IMR-90 (cell line): ENCODE results near the gene GTPBP10. TPM values are rescaled to one million over a fixed set of nuclear protein-coding genes. Genes with fewer than 3 reads are reported as not detected.
A peak's percentile ranks its signal among the peaks of the same experiment; 100 is the strongest.

Experiments
- ATAC-seq: fragments of 200-7000 bp; cut with Tn5 transposase; 2 replicates; pipeline ENCODE4 v1.9.1; 2020; ENCODE audit warnings: low read depth, mild to moderate bottlenecking, moderate library complexity
- BruUV-seq: library from RNA; stranded (reverse); fragments of 400-500 nt; replicated peaks from 2 replicates; lab custom pipeline; 2021; lab: Mats Ljungman, UMichigan
- CTCF ChIA-PET: fragments of 300-600 bp; formaldehyde crosslinking; extraction: SDS; loops from one replicate; lab custom pipeline; 2021; ENCODE audit warnings: antibody characterized with exemption; lab: Yijun Ruan, JAX
- POLR2A ChIA-PET: fragments of 300-600 bp; sonication (Branson Sonifier 250); formaldehyde crosslinking; loops from one replicate; lab custom pipeline; 2022; ENCODE audit warnings: antibody characterized with exemption; ENCODE audit not compliant: unreplicated experiment; lab: Charles Lee
- DNase-seq: peaks from one replicate; pipeline ENCODE4 v3.0.0; 2013
- H2AFZ ChIP-seq: replicated peaks from 2 replicates; pipeline ENCODE3; 2013; ENCODE audit warnings: low read length, mild to moderate bottlenecking; ENCODE audit not compliant: poor library complexity
- H2AK5ac ChIP-seq: 2 replicates; pipeline ENCODE4 v1.6.1; 2013; ENCODE audit warnings: low read depth, low read length, inconsistent platforms
- H2AK9ac ChIP-seq: replicated peaks from 2 replicates; pipeline ENCODE3; 2013; ENCODE audit warnings: mild to moderate bottlenecking, low read depth, low read length, moderate library complexity; ENCODE audit not compliant: poor library complexity
- H2BK120ac ChIP-seq: 2 replicates; pipeline ENCODE4 v1.6.1; 2013; ENCODE audit warnings: low read depth, low read length, inconsistent platforms
- H2BK15ac ChIP-seq: 3 replicates; pipeline ENCODE4 v1.6.1; 2013; ENCODE audit warnings: low read depth, low read length, inconsistent platforms
- H2BK20ac ChIP-seq: 2 replicates; pipeline ENCODE4 v1.6.1; 2013; ENCODE audit warnings: low read depth, mild to moderate bottlenecking, inconsistent platforms, low read length, moderate library complexity
- H2BK5ac ChIP-seq: 2 replicates; pipeline ENCODE4 v1.6.1; 2013; ENCODE audit warnings: mild to moderate bottlenecking, low read depth, low read length, inconsistent platforms; ENCODE audit not compliant: poor library complexity, severe bottlenecking
- H3K14ac ChIP-seq: replicated peaks from 2 replicates; pipeline ENCODE4 v1.6.1; 2013; ENCODE audit warnings: low read depth, low read length, inconsistent platforms
- H3K18ac ChIP-seq: 2 replicates; pipeline ENCODE4 v1.6.1; 2013; ENCODE audit warnings: low read depth, low read length, control low read depth
- H3K23ac ChIP-seq: 2 replicates; pipeline ENCODE4 v1.6.1; 2013; ENCODE audit warnings: low read depth, low read length, inconsistent platforms
- H3K27ac ChIP-seq: 2 replicates; pipeline ENCODE4 v1.5.1; 2013; ENCODE audit warnings: mild to moderate bottlenecking, control low read depth, low read length; ENCODE audit not compliant: insufficient read depth
- H3K27me3 ChIP-seq: 2 replicates; pipeline ENCODE4 v1.6.1; 2013; ENCODE audit warnings: low read length; ENCODE audit not compliant: control insufficient read depth, insufficient read depth
- H3K36me3 ChIP-seq: 2 replicates; pipeline ENCODE4 v1.6.1; 2013; ENCODE audit warnings: low read length, mixed read lengths; ENCODE audit not compliant: control insufficient read depth, insufficient read depth
- H3K4ac ChIP-seq: 2 replicates; pipeline ENCODE4 v1.6.1; 2013; ENCODE audit warnings: low read depth, low read length, inconsistent platforms
- H3K4me1 ChIP-seq: 2 replicates; pipeline ENCODE4 v1.6.1; 2013; ENCODE audit warnings: low read length, mixed read lengths; ENCODE audit not compliant: control insufficient read depth, insufficient read depth
- H3K4me2 ChIP-seq: 2 replicates; pipeline ENCODE4 v1.6.1; 2013; ENCODE audit warnings: low read depth, mild to moderate bottlenecking, control low read depth, low read length, moderate library complexity
- H3K4me3 ChIP-seq: 2 replicates; pipeline ENCODE4 v1.5.1; 2013; ENCODE audit warnings: low read depth, mild to moderate bottlenecking, control low read depth, low read length, moderate library complexity; ENCODE audit not compliant: insufficient read depth
- H3K56ac ChIP-seq: 2 replicates; pipeline ENCODE4 v1.6.1; 2013; ENCODE audit warnings: low read length, inconsistent platforms; ENCODE audit not compliant: insufficient read depth; ENCODE audit errors: extremely low read depth
- H3K79me1 ChIP-seq, 2 experiments: 2 replicates each; pipeline ENCODE4 v1.6.1; 2013; ENCODE audit warnings: low read length in 2 of 2, inconsistent platforms in 1 of 2, low read depth in 1 of 2
- H3K9ac ChIP-seq: 2 replicates; pipeline ENCODE4 v1.6.1; 2013; ENCODE audit warnings: low read depth, low read length, control low read depth
- H3K9me1 ChIP-seq: 2 replicates; pipeline ENCODE4 v1.6.1; 2013; ENCODE audit warnings: low read length, inconsistent platforms; ENCODE audit not compliant: insufficient read depth
- H3K9me3 ChIP-seq: 2 replicates; pipeline ENCODE4 v1.6.1; 2013; ENCODE audit warnings: low read length; ENCODE audit not compliant: control insufficient read depth, insufficient read depth
- H4K20me1 ChIP-seq: 2 replicates; pipeline ENCODE4 v1.6.1; 2013; ENCODE audit warnings: low read length, inconsistent platforms; ENCODE audit not compliant: insufficient read depth
- H4K5ac ChIP-seq: 2 replicates; pipeline ENCODE4 v1.6.1; 2013; ENCODE audit warnings: mild to moderate bottlenecking, low read depth, low read length, control low read depth
- H4K8ac ChIP-seq, 2 experiments: 2 replicates each; pipeline ENCODE4 v1.6.1; 2013; ENCODE audit warnings: low read depth in 2 of 2, low read length in 2 of 2, control low read depth in 1 of 2, inconsistent platforms in 1 of 2
- H4K91ac ChIP-seq: 2 replicates; pipeline ENCODE4 v1.6.1; 2013; ENCODE audit warnings: low read depth, low read length, inconsistent platforms; ENCODE audit not compliant: insufficient read depth
- BHLHE40 ChIP-seq: fragments of 150-350 bp; IDR thresholded peaks from 2 replicates; pipeline ENCODE4 v1.6.1; 2016; ENCODE audit warnings: mild to moderate bottlenecking, low read depth, low read length
- CHD1 ChIP-seq: IDR thresholded peaks from 2 replicates; pipeline ENCODE4 v1.6.1; 2012; ENCODE audit warnings: low read depth, low read length, improper control_type of control experiment
- MAFK ChIP-seq: IDR thresholded peaks from 2 replicates; pipeline ENCODE4 v1.6.1; 2012; ENCODE audit warnings: low read depth, low read length, improper control_type of control experiment
- MAZ ChIP-seq: IDR thresholded peaks from 2 replicates; pipeline ENCODE4 v1.6.1; 2012; ENCODE audit warnings: low read depth, mild to moderate bottlenecking, low read length, improper control_type of control experiment, moderate library complexity, borderline replicate concordance
- MXI1 ChIP-seq: IDR thresholded peaks from 2 replicates; pipeline ENCODE4 v1.6.1; 2012; ENCODE audit warnings: low read depth, mild to moderate bottlenecking, low read length, moderate library complexity, borderline replicate concordance
- NFE2L2 ChIP-seq: fragments of 150-350 bp; IDR thresholded peaks from 2 replicates; pipeline ENCODE4 v1.6.1; 2016; ENCODE audit warnings: low read depth, mild to moderate bottlenecking, low read length
- POLR2A ChIP-seq: IDR thresholded peaks from 2 replicates; pipeline ENCODE4 v1.6.1; 2012; ENCODE audit warnings: mild to moderate bottlenecking, low read depth, low read length
- RAD21 ChIP-seq: IDR thresholded peaks from 2 replicates; pipeline ENCODE4 v1.6.1; 2012; ENCODE audit warnings: low read length, improper control_type of control experiment
- RCOR1 ChIP-seq: IDR thresholded peaks from 2 replicates; pipeline ENCODE4 v1.6.1; 2012; ENCODE audit warnings: mild to moderate bottlenecking, low read length, improper control_type of control experiment; ENCODE audit not compliant: insufficient replicate concordance
- RFX5 ChIP-seq: IDR thresholded peaks from 2 replicates; pipeline ENCODE4 v1.8.0; 2012; ENCODE audit warnings: low read depth, mild to moderate bottlenecking, low read length, moderate library complexity
- SMC3 ChIP-seq: fragments of 150-350 bp; IDR thresholded peaks from 2 replicates; pipeline ENCODE4 v1.6.1; 2016; ENCODE audit warnings: low read depth, mild to moderate bottlenecking, antibody characterized with exemption, low read length, moderate library complexity
- WGBS, 2 experiments: methylation state at CpG; one replicate each; pipeline versions ENCODE4 v1.1.5 to v1.1.7; 2013; ENCODE audit warnings: missing lambda C conversion rate in 2 of 2; ENCODE audit not compliant: insufficient read length in 1 of 2; ENCODE audit errors: extremely low coverage in 2 of 2; 5-methylcytosine and 5-hydroxymethylcytosine counted together
- dilution Hi-C: fragments of 300-500 bp; cut with HindIII; formaldehyde crosslinking; loops from one replicate; pipeline ENCODE4 v1.14.3; 2018; ENCODE audit warnings: low sequenced_read_pairs; ENCODE audit not compliant: unreplicated experiment
- in situ Hi-C: fragments of 300-500 bp; cut with MboI; formaldehyde crosslinking; loops from 3 replicates; pipeline ENCODE4 v1.14.3; 2019; ENCODE audit warnings: low sequenced_read_pairs, inconsistent platforms, mixed read lengths
- intact Hi-C: fragments of 100-400 bp; cut with micrococcal nuclease; formaldehyde crosslinking; loops from 2 replicates; pipeline ENCODE4 v1.10.0; 2022
- polyA plus RNA-seq, 3 experiments: library from polyadenylated mRNA; depleted of rRNA; stranded (reverse); fragments of >200 nt; gene quantifications; 2 replicates each; pipeline ENCODE4 v1.2.3, GENCODE V29; 2012; ENCODE audit warnings: low replicate concordance in 1 of 3
- total RNA-seq: library from RNA; depleted of rRNA; stranded (reverse); fragments of >200 nt; gene quantifications from 2 replicates; pipeline ENCODE4 v1.2.3, GENCODE V29; 2012
- TF ChIP-seq, protein P1 (sequence below): fragments of 150-350 bp; IDR thresholded peaks from 2 replicates; pipeline ENCODE4 v1.6.1; 2017; ENCODE audit warnings: mild to moderate bottlenecking, antibody characterized with exemption, low read length, low read depth
- TF ChIP-seq, protein P2 (sequence below): fragments of 150-350 bp; IDR thresholded peaks from 2 replicates; pipeline ENCODE4 v1.6.1; 2016; ENCODE audit warnings: low read depth, mild to moderate bottlenecking, low read length, moderate library complexity, borderline replicate concordance
- TF ChIP-seq, protein P3 (sequence below): conservative IDR thresholded peaks from 2 replicates; pipeline ENCODE4 v1.5.1; 2012; ENCODE audit warnings: mild to moderate bottlenecking, low read depth, low read length, improper control_type of control experiment

Gene GTPBP10
- total and polyA plus RNA-seq, 2 of the 4 experiments (the other 2 are of a cell fraction) = 11.5 to 12.8 TPM

DNA sequence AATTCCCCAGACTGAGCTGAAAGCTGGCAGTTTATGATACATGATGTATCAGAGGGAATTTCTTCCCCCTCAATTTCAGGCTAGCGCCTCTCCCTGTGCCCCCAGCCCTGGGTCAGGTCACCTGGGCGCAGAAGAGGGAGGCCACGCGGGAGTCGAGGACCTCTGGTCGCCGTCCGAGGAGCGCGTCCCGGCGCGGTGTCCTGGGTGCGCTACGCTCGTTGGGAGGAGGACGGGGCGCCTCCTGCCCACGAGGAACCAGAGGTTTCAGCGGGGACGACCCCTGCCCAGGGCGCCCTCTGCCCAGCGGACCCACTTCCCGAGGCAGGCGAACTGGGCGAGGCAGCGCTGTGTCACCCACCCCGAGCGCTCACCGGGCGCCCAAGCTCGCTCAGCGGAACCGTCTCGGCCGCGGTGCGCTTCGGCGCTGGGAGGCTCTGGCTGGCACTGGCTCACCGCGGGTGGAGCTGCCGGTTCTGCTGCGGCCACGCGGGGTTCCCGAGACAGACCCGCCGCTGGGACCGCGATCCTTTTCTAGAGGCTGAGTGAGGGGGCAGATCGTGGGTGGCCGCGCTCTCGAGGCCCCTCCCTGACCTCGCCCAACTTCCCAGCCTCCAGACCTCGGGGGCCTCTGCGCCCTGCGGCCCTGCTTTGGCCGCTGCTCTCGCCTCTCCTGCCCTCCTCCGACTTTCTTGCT, 25.6 kb upstream of the GTPBP10 start, which contains the start of gene FAM237B:
Gene FAM237B, minus strand, starts transcription at position 504 of the 694 bp plus-strand sequence. CDS start 1,556 bp downstream, outside the sequence.
- POLR2A ChIA-PET = no interaction called here
- Histone ChIP-seq H3K4ac (no peak within 1 kb of the TSS), H4K91ac (no peak within 1 kb of the TSS), H3K4me3 (no peak within 1 kb of the TSS), H3K4me2 (peak within 1 kb of the TSS; percentile 59; the same call in 1 of the 2 replicates), H3K56ac (no peak within 1 kb of the TSS), H3K79me1 (no peaks in the 10 kb centered on the region), H3K23ac (no peak within 1 kb of the TSS), H3K9ac (no peak within 1 kb of the TSS), H2AK5ac (no peak within 1 kb of the TSS), H3K14ac (no peak within 1 kb of the TSS), H2AK9ac (no peak within 1 kb of the TSS), H3K27me3 (peaks cover 30% of the 10 kb centered on the region), H3K9me3 (no peaks in the 10 kb centered on the region), H3K18ac (no peak within 1 kb of the TSS), H2BK20ac (no peak within 1 kb of the TSS), H4K8ac (no peak within 1 kb of the TSS), H2BK120ac (no peak within 1 kb of the TSS), H4K5ac (no peak within 1 kb of the TSS), H3K4me1 (no peaks in the 10 kb centered on the region), H3K36me3 (no peaks in the 10 kb centered on the region), H2BK5ac (no peak within 1 kb of the TSS), H4K20me1 (no peaks in the 10 kb centered on the region), H3K27ac (no peak within 1 kb of the TSS), H2AFZ (peak within 1 kb of the TSS; percentile 58), H2BK15ac (no peak within 1 kb of the TSS), H3K9me1 (no peaks in the 10 kb centered on the region)
- CTCF ChIA-PET = no interaction called here
- 7% methylated on average over 28 of the region's 62 CpGs; no CpG with 5 or more reads in 1 of the 2 experiments for WGBS, 2 experiments
- DNase-seq (no peak), ATAC-seq (peak; percentile 78; the same call in 1 of the 2 replicates)
- TF ChIP-seq, protein P1, sequence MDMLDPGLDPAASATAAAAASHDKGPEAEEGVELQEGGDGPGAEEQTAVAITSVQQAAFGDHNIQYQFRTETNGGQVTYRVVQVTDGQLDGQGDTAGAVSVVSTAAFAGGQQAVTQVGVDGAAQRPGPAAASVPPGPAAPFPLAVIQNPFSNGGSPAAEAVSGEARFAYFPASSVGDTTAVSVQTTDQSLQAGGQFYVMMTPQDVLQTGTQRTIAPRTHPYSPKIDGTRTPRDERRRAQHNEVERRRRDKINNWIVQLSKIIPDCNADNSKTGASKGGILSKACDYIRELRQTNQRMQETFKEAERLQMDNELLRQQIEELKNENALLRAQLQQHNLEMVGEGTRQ = no peak
- TF ChIP-seq NFE2L2 = no peak
- no peak for TF ChIP-seq POLR2A
- no peak for TF ChIP-seq MAZ
- no peak for TF ChIP-seq SMC3
- no peak for TF ChIP-seq CHD1
- TF ChIP-seq, protein P2, sequence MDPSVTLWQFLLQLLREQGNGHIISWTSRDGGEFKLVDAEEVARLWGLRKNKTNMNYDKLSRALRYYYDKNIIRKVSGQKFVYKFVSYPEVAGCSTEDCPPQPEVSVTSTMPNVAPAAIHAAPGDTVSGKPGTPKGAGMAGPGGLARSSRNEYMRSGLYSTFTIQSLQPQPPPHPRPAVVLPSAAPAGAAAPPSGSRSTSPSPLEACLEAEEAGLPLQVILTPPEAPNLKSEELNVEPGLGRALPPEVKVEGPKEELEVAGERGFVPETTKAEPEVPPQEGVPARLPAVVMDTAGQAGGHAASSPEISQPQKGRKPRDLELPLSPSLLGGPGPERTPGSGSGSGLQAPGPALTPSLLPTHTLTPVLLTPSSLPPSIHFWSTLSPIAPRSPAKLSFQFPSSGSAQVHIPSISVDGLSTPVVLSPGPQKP = no peak
- no peak for TF ChIP-seq RFX5
- TF ChIP-seq, protein P3, sequence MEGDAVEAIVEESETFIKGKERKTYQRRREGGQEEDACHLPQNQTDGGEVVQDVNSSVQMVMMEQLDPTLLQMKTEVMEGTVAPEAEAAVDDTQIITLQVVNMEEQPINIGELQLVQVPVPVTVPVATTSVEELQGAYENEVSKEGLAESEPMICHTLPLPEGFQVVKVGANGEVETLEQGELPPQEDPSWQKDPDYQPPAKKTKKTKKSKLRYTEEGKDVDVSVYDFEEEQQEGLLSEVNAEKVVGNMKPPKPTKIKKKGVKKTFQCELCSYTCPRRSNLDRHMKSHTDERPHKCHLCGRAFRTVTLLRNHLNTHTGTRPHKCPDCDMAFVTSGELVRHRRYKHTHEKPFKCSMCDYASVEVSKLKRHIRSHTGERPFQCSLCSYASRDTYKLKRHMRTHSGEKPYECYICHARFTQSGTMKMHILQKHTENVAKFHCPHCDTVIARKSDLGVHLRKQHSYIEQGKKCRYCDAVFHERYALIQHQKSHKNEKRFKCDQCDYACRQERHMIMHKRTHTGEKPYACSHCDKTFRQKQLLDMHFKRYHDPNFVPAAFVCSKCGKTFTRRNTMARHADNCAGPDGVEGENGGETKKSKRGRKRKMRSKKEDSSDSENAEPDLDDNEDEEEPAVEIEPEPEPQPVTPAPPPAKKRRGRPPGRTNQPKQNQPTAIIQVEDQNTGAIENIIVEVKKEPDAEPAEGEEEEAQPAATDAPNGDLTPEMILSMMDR = no peak
- no peak for TF ChIP-seq RCOR1
- no peak for TF ChIP-seq BHLHE40
- TF ChIP-seq RAD21 = no peak
- TF ChIP-seq MAFK = no peak
- TF ChIP-seq MXI1 = no peak
- dilution Hi-C loops (no loop called here), in situ Hi-C loops (loop anchor here (25.0 kb wide), 1 partner anchor 1534 kb away; the partner anchor contains the start of gene TEX47), intact Hi-C loops (no loop called here)
- BruUV-seq = no TSS peak
